DOHH2 (cell line): Measurements from ENCODE around the gene LEF1.

Source experiments
- CTCF ChIP-seq: fragments of 200-600 bp; sonication (generic); IDR thresholded peaks from one replicate; pipeline ENCODE4 v1.5.1; 2014; ENCODE audit warnings: antibody characterized with exemption, mild to moderate bottlenecking, low read depth, low read length; ENCODE audit not compliant: poor library complexity, severe bottlenecking
- EZH2phosphoT487 ChIP-seq: fragments of 200-600 bp; sonication (generic); IDR thresholded peaks from 2 replicates; pipeline ENCODE4 v1.6.1; 2017; ENCODE audit warnings: borderline replicate concordance, mild to moderate bottlenecking, antibody characterized with exemption, low read length, moderate library complexity, mixed read lengths

GRCh38 chr4:108001540-108002135 is 167.1 kb downstream of the LEF1 start:
- TF ChIP-seq CTCF: no peak
- TF ChIP-seq EZH2phosphoT487: no peak
